Astrocyte (in vitro differentiated cells and primary cell): Measurements from ENCODE around the gene RMI2. TPM values are rescaled to one million over a fixed set of nuclear protein-coding genes. Genes with fewer than 3 reads are reported as not detected.

Experiments
- DNase-seq: peaks from one replicate; pipeline ENCODE4 v3.0.0-alpha.2; 2010; ENCODE audit warnings: low read depth
- FAIRE-seq: peaks from 2 replicates; lab custom pipeline; 2011; peaks lifted over from hg19 to GRCh38; lab: Jason Lieb, UNC
- H2AFZ ChIP-seq: 2 replicates; pipeline ENCODE4 v1.6.0; 2012; ENCODE audit warnings: low read depth, low read length, inconsistent platforms
- H3K27ac ChIP-seq: 2 replicates; pipeline ENCODE4 v1.5.1; 2011; ENCODE audit warnings: low read depth, low read length, inconsistent platforms
- H3K27me3 ChIP-seq: 2 replicates; pipeline ENCODE4 v1.6.0; 2011; ENCODE audit warnings: low read length, inconsistent platforms; ENCODE audit not compliant: insufficient read depth
- H3K36me3 ChIP-seq: 2 replicates; pipeline ENCODE4 v1.5.1; 2011; ENCODE audit warnings: low read length, inconsistent platforms; ENCODE audit not compliant: insufficient read depth
- H3K4me1 ChIP-seq: 2 replicates; pipeline ENCODE4 v1.5.1; 2011; ENCODE audit warnings: low read length, inconsistent platforms; ENCODE audit not compliant: insufficient read depth
- H3K4me2 ChIP-seq: 2 replicates; pipeline ENCODE4 v1.6.0; 2012; ENCODE audit warnings: low read length, inconsistent platforms
- H3K4me3 ChIP-seq: 2 replicates; pipeline ENCODE4 v1.5.1; 2011; ENCODE audit warnings: low read depth, mild to moderate bottlenecking, low read length, inconsistent platforms; ENCODE audit not compliant: insufficient read depth
- H3K79me2 ChIP-seq: 2 replicates; pipeline ENCODE4 v1.6.0; 2012; ENCODE audit warnings: mild to moderate bottlenecking, low read length, inconsistent platforms; ENCODE audit not compliant: insufficient read depth
- H3K9ac ChIP-seq: 2 replicates; pipeline ENCODE4 v1.6.0; 2012; ENCODE audit warnings: mild to moderate bottlenecking, low read length, inconsistent platforms
- H3K9me3 ChIP-seq: 2 replicates; pipeline ENCODE4 v1.5.1; 2012; ENCODE audit warnings: low read depth, mild to moderate bottlenecking, low read length, inconsistent platforms; ENCODE audit not compliant: insufficient read depth
- H4K20me1 ChIP-seq: 2 replicates; pipeline ENCODE4 v1.6.0; 2012; ENCODE audit warnings: low read length, inconsistent platforms; ENCODE audit not compliant: insufficient read depth
- H3K27ac Mint-ChIP-seq: one replicate; pipeline ENCODE4 v1.8.0; 2021; ENCODE audit warnings: mild to moderate bottlenecking, mixed read lengths; ENCODE audit not compliant: unreplicated experiment
- H3K27me3 Mint-ChIP-seq: one replicate; pipeline ENCODE4 v1.8.0; 2021; ENCODE audit warnings: low read depth, mixed read lengths; ENCODE audit not compliant: unreplicated experiment
- H3K36me3 Mint-ChIP-seq: one replicate; pipeline ENCODE4 v1.8.0; 2021; ENCODE audit warnings: low read depth, mixed read lengths; ENCODE audit not compliant: unreplicated experiment
- H3K4me1 Mint-ChIP-seq: one replicate; pipeline ENCODE4 v1.8.0; 2021; ENCODE audit warnings: low read depth, mixed read lengths; ENCODE audit not compliant: unreplicated experiment
- H3K4me3 Mint-ChIP-seq: one replicate; pipeline ENCODE4 v1.8.0; 2021; ENCODE audit warnings: mild to moderate bottlenecking, moderate library complexity, mixed read lengths; ENCODE audit not compliant: unreplicated experiment
- H3K9me3 Mint-ChIP-seq: one replicate; pipeline ENCODE4 v1.8.0; 2021; ENCODE audit warnings: mild to moderate bottlenecking, mixed read lengths; ENCODE audit not compliant: unreplicated experiment
- CTCF ChIP-seq: IDR thresholded peaks from 2 replicates; pipeline ENCODE4 v1.5.1; 2011; ENCODE audit warnings: low read depth, mild to moderate bottlenecking, inconsistent platforms, low read length, moderate library complexity; ENCODE audit not compliant: insufficient read depth
- EZH2 ChIP-seq: IDR thresholded peaks from 2 replicates; pipeline ENCODE4 v1.6.1; 2012; ENCODE audit warnings: mild to moderate bottlenecking, low read length, inconsistent platforms; ENCODE audit not compliant: insufficient read depth
- total RNA-seq: library from RNA; stranded (reverse); gene quantifications from 2 replicates; pipeline ENCODE4 v1.2.1, GENCODE V29; 2021

RMI2 gene
- total RNA-seq, 1 donor from 2014 or later = 7.8 TPM

- H3K4me1 Mint-ChIP-seq = peaks cover 6% of the 10 kb centered on the region
- H3K4me3 ChIP-seq = no peak overlapping the region
- no peak overlapping the region for H3K4me3 Mint-ChIP-seq
- no peaks in the 10 kb centered on the region for H3K9me3 Mint-ChIP-seq
- no peaks in the 10 kb centered on the region for H3K36me3 ChIP-seq
- peaks cover 3% of the 10 kb centered on the region for H3K36me3 Mint-ChIP-seq
- peaks cover 6% of the 10 kb centered on the region for H3K79me2 ChIP-seq
- no peak overlapping the region for H3K27ac Mint-ChIP-seq
- H3K27me3 Mint-ChIP-seq = peaks cover 4% of the 10 kb centered on the region
- no peaks in the 10 kb centered on the region for H3K9me3 ChIP-seq
- peaks cover 16% of the 10 kb centered on the region for H3K4me1 ChIP-seq
- DNase-seq = no peak
- no peak overlapping the region for H3K9ac ChIP-seq
- no peaks in the 10 kb centered on the region for H4K20me1 ChIP-seq
- H3K4me2 ChIP-seq = peak overlapping the region; percentile 53
- no peaks in the 10 kb centered on the region for H3K27me3 ChIP-seq
- no peak for FAIRE-seq
- TF ChIP-seq CTCF = no peak
- no peak for TF ChIP-seq EZH2
- no peak overlapping the region for H3K27ac ChIP-seq
- no peak overlapping the region for H2AFZ ChIP-seq
Measured at GRCh38 chr16:11348737-11349598, 3.7 kb downstream of the RMI2 start.

- no peak overlapping the region for H3K4me3 Mint-ChIP-seq
- H3K36me3 ChIP-seq = no peaks in the 10 kb centered on the region
- peak; percentile 63 for DNase-seq
- H3K27me3 ChIP-seq = no peaks in the 10 kb centered on the region
- H3K27ac Mint-ChIP-seq = no peak overlapping the region
- peak overlapping the region; percentile 53 for H3K4me2 ChIP-seq
- H4K20me1 ChIP-seq = no peaks in the 10 kb centered on the region
- no peak for FAIRE-seq
- H2AFZ ChIP-seq = peak overlapping the region; percentile 77
- H3K4me1 ChIP-seq = peaks cover 19% of the 10 kb centered on the region
- H3K9me3 Mint-ChIP-seq = no peaks in the 10 kb centered on the region
- H3K27me3 Mint-ChIP-seq = peaks cover 4% of the 10 kb centered on the region
- H3K9ac ChIP-seq = peak overlapping the region; percentile 17
- H3K4me3 ChIP-seq = no peak overlapping the region
- H3K4me1 Mint-ChIP-seq = peaks cover 8% of the 10 kb centered on the region
- peaks cover 3% of the 10 kb centered on the region for H3K36me3 Mint-ChIP-seq
- H3K27ac ChIP-seq = peak overlapping the region; percentile 20
- H3K79me2 ChIP-seq = peaks cover 6% of the 10 kb centered on the region
- no peak for TF ChIP-seq CTCF
- TF ChIP-seq EZH2 = no peak
- no peaks in the 10 kb centered on the region for H3K9me3 ChIP-seq
Measured at GRCh38 chr16:11349599-11350276, 4.5 kb downstream of the RMI2 start.
